ENCODE results near the gene MYBPC1. TPM values are rescaled to one million over a fixed set of nuclear protein-coding genes. Genes with fewer than 3 reads are reported as not detected.
"Not testable (repeated sequence)": the region's sequence is repeated elsewhere in the genome, so short reads cannot be mapped to it uniquely, and the experiment has no call there.

The MYBPC1 gene
- total and polyA plus RNA-seq, 2 donors (not counting 1 experiment from before 2014, with no cell fraction given) = not detected

GRCh38 chr12:101733166-101733565 is 138.4 kb downstream of the MYBPC1 start:
- H3K9me3 Mint-ChIP-seq (ENCODE audit: insufficient read depth) = no peaks in the 10 kb centered on the region
- peak overlapping the region; percentile 5 for H3K27ac Mint-ChIP-seq
- intact Hi-C loops (cut with micrococcal nuclease) = no loop called here
- CTCF ChIA-PET = interaction anchor here (0.6 to 2.0 kb wide), 5 partner anchors 9 to 162 kb away, joined by 3 to 8 read pairs (median 5); no protein-coding TSS in a partner anchor
- H3K27me3 ChIP-seq (replicated peaks in 1 of 4; ENCODE audit: control extremely low read depth in 1 of 4, control insufficient read depth in 3 of 4, insufficient read depth in 4 of 4, low read length in 3 of 4) = no peaks in the 10 kb centered on the region
- H4K20me1 ChIP-seq (ENCODE audit: control insufficient read depth, insufficient read depth, low read length, poor library complexity, severe bottlenecking) = no peaks in the 10 kb centered on the region
- TF ChIP-seq CTCF (IDR thresholded peaks at IDR 0.05) (no peak), EZH2 (IDR thresholded peaks at IDR 0.05; ENCODE audit: borderline replicate concordance, insufficient read depth, low read depth, low read length, poor library complexity, severe bottlenecking) (no peak)
- no peak for ATAC-seq (ENCODE audit: low read depth)
- no peak overlapping the region for H3K4me3 ChIP-seq (ENCODE audit: control extremely low read depth in 1 of 5, extremely low read depth in 1 of 5, insufficient read depth in 1 of 5, low read depth in 2 of 5, low read length in 4 of 5)
- H3K4me1 Mint-ChIP-seq = peaks cover 16% of the 10 kb centered on the region
- peaks cover 8% of the 10 kb centered on the region in 2 donors for H3K4me1 ChIP-seq (ENCODE audit: control insufficient read depth in 2 of 2, insufficient read depth in 2 of 2, low read length in 2 of 2)
- no peak overlapping the region for H2AFZ ChIP-seq (ENCODE audit: insufficient read depth, low read depth, low read length, poor library complexity, severe bottlenecking)
- DNase-seq = no peak
- no peaks in the 10 kb centered on the region for H3K9me3 ChIP-seq (ENCODE audit: control extremely low read depth in 1 of 3, control insufficient read depth in 2 of 3, insufficient read depth in 1 of 3, low read length in 2 of 3)
- POLR2A ChIA-PET = interaction anchor here (0.7 kb wide), 1 partner anchor 11 kb away, joined by 3 read pairs; no protein-coding TSS in a partner anchor
- no peak overlapping the region for H3K4me3 Mint-ChIP-seq
- no peak overlapping the region for H3K9ac ChIP-seq (ENCODE audit: low read length)
- H3K27me3 Mint-ChIP-seq = no peaks in the 10 kb centered on the region
- H3K4me2 ChIP-seq (replicated peaks; ENCODE audit: low read depth, low read length, poor library complexity, severe bottlenecking) = no peak overlapping the region
- no peak overlapping the region for H3K27ac ChIP-seq (ENCODE audit: low read length in 2 of 2)
- H3K36me3 ChIP-seq (replicated peaks in 1 of 2; ENCODE audit: control extremely low read depth in 1 of 2, control insufficient read depth in 1 of 2, extremely low read depth in 1 of 2, insufficient read depth in 2 of 2, low read length in 1 of 2) = peaks cover 0 to 4% of the 10 kb centered on the region in 2 experiments
- WGBS (ENCODE audit: insufficient coverage) = no CpG with 5 or more reads among the region's 2 CpGs
- no peaks in the 10 kb centered on the region for H3K79me2 ChIP-seq (ENCODE audit: control insufficient read depth, insufficient read depth, low read length)

GRCh38 chr12:101734482-101734881 is 139.7 kb downstream of the MYBPC1 start:
- ATAC-seq (ENCODE audit: low read depth); H3K36me3 ChIP-seq (replicated peaks in 1 of 2; ENCODE audit: control extremely low read depth in 1 of 2, control insufficient read depth in 1 of 2, extremely low read depth in 1 of 2, insufficient read depth in 2 of 2, low read length in 1 of 2); DNase-seq; H2AFZ ChIP-seq (ENCODE audit: insufficient read depth, low read depth, low read length, poor library complexity, severe bottlenecking); H3K4me3 ChIP-seq (ENCODE audit: control extremely low read depth in 1 of 5, extremely low read depth in 1 of 5, insufficient read depth in 1 of 5, low read depth in 2 of 5, low read length in 4 of 5); H3K4me3 Mint-ChIP-seq; POLR2A ChIA-PET; H3K9me3 Mint-ChIP-seq (ENCODE audit: insufficient read depth); H3K27ac ChIP-seq (ENCODE audit: low read length in 2 of 2); intact Hi-C loops (cut with micrococcal nuclease); H4K20me1 ChIP-seq (ENCODE audit: control insufficient read depth, insufficient read depth, low read length, poor library complexity, severe bottlenecking); H3K79me2 ChIP-seq (ENCODE audit: control insufficient read depth, insufficient read depth, low read length); H3K4me1 ChIP-seq (ENCODE audit: control insufficient read depth in 2 of 2, insufficient read depth in 2 of 2, low read length in 2 of 2); H3K4me2 ChIP-seq (replicated peaks; ENCODE audit: low read depth, low read length, poor library complexity, severe bottlenecking); H3K9ac ChIP-seq (ENCODE audit: low read length); H3K27me3 Mint-ChIP-seq; H3K27me3 ChIP-seq (replicated peaks in 1 of 4; ENCODE audit: control extremely low read depth in 1 of 4, control insufficient read depth in 3 of 4, insufficient read depth in 4 of 4, low read length in 3 of 4); H3K27ac Mint-ChIP-seq: not testable (repeated sequence)
- H3K9me3 ChIP-seq (ENCODE audit: control extremely low read depth in 1 of 3, control insufficient read depth in 2 of 3, insufficient read depth in 1 of 3, low read length in 2 of 3) = peaks cover 0 to 11% (median 0%) of the 10 kb centered on the region in 3 donors
- WGBS (ENCODE audit: insufficient coverage) = no CpG with 5 or more reads among the region's 5 CpGs
- CTCF ChIA-PET = interaction anchor here (1.2 to 2.0 kb wide), 2 partner anchors 8 to 10 kb away, joined by 6 to 8 read pairs; no protein-coding TSS in a partner anchor
- H3K4me1 Mint-ChIP-seq = peaks cover 16% of the 10 kb centered on the region

Small RNA genes within 50 kb of the gene (small RNA-seq; reads per million reads assigned to genes)
- gene RNY1P16 (ENCODE audit: insufficient read length, low read depth, low replicate concordance) = not detected

Other genes starting within 250 kb of the MYBPC1 start
- 40.7 and 51.2 TPM in 2 replicates for gene ARL1, start 187.2 kb upstream of the MYBPC1 start, total RNA-seq
- 13.8 and 14.3 TPM in 2 replicates for gene ARL1, start 187.2 kb upstream of the MYBPC1 start, polyA plus RNA-seq
- not detected in 2 replicates for gene SPIC, start 119.6 kb upstream of the MYBPC1 start, total RNA-seq
- gene SPIC, start 119.6 kb upstream of the MYBPC1 start, polyA plus RNA-seq = not detected in 2 replicates
- 215 and 224 TPM in 2 replicates for gene CHPT1, start 102.7 kb downstream of the MYBPC1 start, total RNA-seq
- gene CHPT1, start 102.7 kb downstream of the MYBPC1 start, polyA plus RNA-seq = 46.9 and 63.7 TPM in 2 replicates
- 0.12 and 0.80 TPM in 2 replicates for gene SYCP3, start 144.5 kb downstream of the MYBPC1 start, total RNA-seq
- gene SYCP3, start 144.5 kb downstream of the MYBPC1 start, polyA plus RNA-seq = 0.04 and 0.17 TPM in 2 replicates
- gene GNPTAB, start 236.0 kb downstream of the MYBPC1 start, total RNA-seq = 78.8 and 79.4 TPM in 2 replicates
- gene GNPTAB, start 236.0 kb downstream of the MYBPC1 start, polyA plus RNA-seq = 10.4 and 11.1 TPM in 2 replicates